K562 (cell line): ENCODE data around the gene TGFBR3L. TPM values are rescaled to one million over a fixed set of nuclear protein-coding genes. Genes with fewer than 3 reads are reported as not detected.

ENCODE experiments used
- ARID1B ChIP-seq: fragments of 450-650 bp; IDR thresholded peaks from 2 replicates; pipeline ENCODE4 v1.6.1; 2016; ENCODE audit warnings: antibody characterized with exemption, mild to moderate bottlenecking, inconsistent platforms
- FOSL1 ChIP-seq: fragments of 200-800 bp; sonication (Bioruptor generic); conservative IDR thresholded peaks from 2 replicates; pipeline ENCODE4 v1.6.1; 2016; ENCODE audit warnings: missing genetic modification characterization, missing compliant biosample characterization
- FOXJ2 ChIP-seq: fragments of 200-800 bp; sonication (Bioruptor generic); IDR thresholded peaks from 2 replicates; pipeline ENCODE4 v1.6.1; 2016; ENCODE audit warnings: missing genetic modification characterization, missing compliant biosample characterization
- HDAC1 ChIP-seq, 2 experiments: fragments of 450-650 bp; IDR thresholded peaks; 2 replicates each; pipeline ENCODE4 v1.6.1; 2016 to 2017; ENCODE audit warnings: inconsistent platforms in 1 of 2, mild to moderate bottlenecking in 1 of 2, moderate library complexity in 1 of 2
- KLF13 ChIP-seq: fragments of 450-650 bp; IDR thresholded peaks from 2 replicates; pipeline ENCODE4 v1.6.1; 2016; ENCODE audit warnings: missing genetic modification characterization, low read depth, mild to moderate bottlenecking, missing compliant biosample characterization, moderate library complexity, borderline replicate concordance
- MYC ChIP-seq, 2 experiments: fragments of 250-450 bp in 1 of 2; sonication (Bioruptor Pico) in 1 of 2; IDR thresholded peaks; 2 replicates each; pipeline versions ENCODE4 v1.5.1 to v1.6.1; 2012 to 2021; ENCODE audit warnings: low read depth in 2 of 2, borderline replicate concordance in 1 of 2, improper control_type of control experiment in 1 of 2, low read length in 1 of 2, mild to moderate bottlenecking in 1 of 2, moderate library complexity in 1 of 2
- RBM39 ChIP-seq: fragments of 200-400 bp; formaldehyde crosslinking; optimal IDR thresholded peaks from 2 replicates; pipeline ENCODE3; 2018; ENCODE audit warnings: low read depth, low read length
- RUNX1 ChIP-seq: sonication (generic); IDR thresholded peaks from 2 replicates; pipeline ENCODE4 v1.6.1; 2016; ENCODE audit warnings: antibody characterized with exemption, low read depth
- TAL1 ChIP-seq: fragments of 450-650 bp; IDR thresholded peaks from 2 replicates; pipeline ENCODE4 v1.6.1; 2016; ENCODE audit warnings: mild to moderate bottlenecking
- polyA plus RNA-seq, 8 experiments: library from polyadenylated mRNA; depleted of rRNA in 4 of 8; stranded (reverse) in 5 of 8; unstranded in 3 of 8; fragments of >200 nt; fragmentation: Nextera tagmentation in 2 of 8; fragmentation: Illumina TruSeq in 1 of 8; extraction: Ambion mirVana in 2 of 8; extraction: Trizol in 1 of 8; gene quantifications; 2 replicates each; pipeline versions ENCODE4 v1.2.1 to v1.2.3, GENCODE V29; 2011 to 2014; ENCODE audit warnings: inconsistent platforms in 1 of 8, missing spikeins in 1 of 8
- total RNA-seq, 7 experiments: library from RNA; depleted of rRNA in 6 of 7; stranded (reverse); fragments of >200 nt in 6 of 7; fragmentation: Illumina TruSeq in 2 of 7; extraction: Trizol in 2 of 7; gene quantifications; 2 replicates each; pipeline versions ENCODE4 v1.2.1 to v1.2.3, GENCODE V29; 2011 to 2021; ENCODE audit warnings: low replicate concordance in 1 of 7
- TF ChIP-seq, protein P1 (sequence below): fragments of 450-650 bp; IDR thresholded peaks from 2 replicates; pipeline ENCODE4 v1.6.1; 2016; ENCODE audit warnings: low read depth, mild to moderate bottlenecking, moderate library complexity
- TF ChIP-seq, protein P2 (sequence below): sonication (generic); formaldehyde crosslinking; IDR thresholded peaks from 2 replicates; pipeline ENCODE4 v1.8.0; 2022; ENCODE audit warnings: mild to moderate bottlenecking, missing genetic modification reagents
- TF ChIP-seq, protein P3 (sequence below), 2 experiments: fragments of 450-650 bp; IDR thresholded peaks; 2 replicates each; pipeline ENCODE4 v1.6.1; 2016
- TF ChIP-seq, protein P4 (sequence below): sonication (generic); formaldehyde crosslinking; IDR thresholded peaks from 2 replicates; pipeline ENCODE4 v1.8.0; 2022; ENCODE audit warnings: missing genetic modification reagents, mild to moderate bottlenecking, moderate library complexity, borderline replicate concordance
- TF ChIP-seq, protein P5 (sequence below), 2 experiments: IDR thresholded peaks; 2 replicates each; pipeline ENCODE4 v1.6.1; 2011; ENCODE audit warnings: borderline replicate concordance in 1 of 2, control low read depth in 1 of 2, low read depth in 1 of 2, low read length in 1 of 2, mild to moderate bottlenecking in 1 of 2, mixed read lengths in 1 of 2, moderate library complexity in 1 of 2; ENCODE audit not compliant: insufficient read depth in 1 of 2, insufficient read length in 1 of 2, poor library complexity in 1 of 2, severe bottlenecking in 1 of 2; ENCODE audit errors: extremely low read depth in 1 of 2

Gene TGFBR3L
- total and polyA plus RNA-seq, 9 of the 15 experiments (the other 6 are each of a cell fraction or from before 2014, with no cell fraction given), result not detected

DNA sequence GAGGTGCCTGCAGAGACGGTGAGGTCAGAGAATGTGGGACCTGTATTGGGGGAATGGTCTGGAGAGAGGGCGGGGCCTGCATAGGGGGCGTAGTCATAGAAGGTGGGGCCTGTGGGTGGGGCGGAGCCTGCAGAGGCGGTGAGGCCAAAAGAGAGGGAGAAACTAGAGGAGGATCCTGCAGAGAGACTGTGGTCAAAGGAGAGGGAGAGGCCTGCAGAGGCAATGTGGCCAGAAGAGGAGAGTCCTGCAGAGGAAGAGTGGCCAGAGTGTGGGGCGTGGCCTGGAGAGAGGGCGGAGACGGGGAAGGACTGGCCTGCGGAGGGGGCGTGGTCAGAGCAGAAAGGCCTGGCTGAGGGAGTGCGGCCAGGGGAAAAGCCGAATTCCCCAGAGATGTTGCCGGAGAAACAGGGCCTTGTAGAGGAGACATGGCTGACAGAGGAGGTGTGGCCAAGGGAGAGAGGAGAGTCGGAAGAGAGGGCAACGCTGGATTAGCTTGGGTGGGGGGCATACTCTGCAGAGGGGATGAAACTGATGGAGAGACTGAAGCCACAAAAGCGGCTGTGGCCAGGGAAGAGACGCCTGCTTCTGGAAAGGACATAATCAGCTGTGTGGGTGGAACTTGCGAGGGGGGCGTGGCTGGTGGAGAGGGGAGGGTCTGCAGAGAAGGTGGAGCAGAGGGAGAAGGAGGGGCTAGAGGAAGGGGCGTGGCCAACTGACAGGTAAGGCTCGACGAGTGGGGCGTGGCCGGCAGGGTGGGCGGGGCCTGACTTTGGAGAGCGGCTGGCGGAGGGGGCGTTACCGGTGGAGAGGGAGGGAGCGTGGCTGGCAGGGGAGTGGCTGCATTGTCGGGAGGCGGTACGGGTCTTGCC is 43.0 kb upstream of the TGFBR3L start (continued):
- 0 out of 2 replicates have a peak, but pooled peaks have one; percentile 61 for TF ChIP-seq RUNX1
- TF ChIP-seq MYC (IDR thresholded peaks at IDR 0.05; ENCODE audit: low read depth, low read length), result 0 out of 2 replicates have a peak, but pooled peaks have one; percentile 24
- TF ChIP-seq MYC (CRISPR knock-in tag; IDR thresholded peaks at IDR 0.05; ENCODE audit: borderline replicate concordance, low read depth), result no peak
- peak; percentile 43; the same call in 1 of the 2 replicates for TF ChIP-seq ARID1B
- TF ChIP-seq RBM39, result no peak
- TF ChIP-seq, protein P1, sequence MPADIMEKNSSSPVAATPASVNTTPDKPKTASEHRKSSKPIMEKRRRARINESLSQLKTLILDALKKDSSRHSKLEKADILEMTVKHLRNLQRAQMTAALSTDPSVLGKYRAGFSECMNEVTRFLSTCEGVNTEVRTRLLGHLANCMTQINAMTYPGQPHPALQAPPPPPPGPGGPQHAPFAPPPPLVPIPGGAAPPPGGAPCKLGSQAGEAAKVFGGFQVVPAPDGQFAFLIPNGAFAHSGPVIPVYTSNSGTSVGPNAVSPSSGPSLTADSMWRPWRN, result peak; percentile 49; the same call in 1 of the 2 replicates
- TF ChIP-seq, protein P2, sequence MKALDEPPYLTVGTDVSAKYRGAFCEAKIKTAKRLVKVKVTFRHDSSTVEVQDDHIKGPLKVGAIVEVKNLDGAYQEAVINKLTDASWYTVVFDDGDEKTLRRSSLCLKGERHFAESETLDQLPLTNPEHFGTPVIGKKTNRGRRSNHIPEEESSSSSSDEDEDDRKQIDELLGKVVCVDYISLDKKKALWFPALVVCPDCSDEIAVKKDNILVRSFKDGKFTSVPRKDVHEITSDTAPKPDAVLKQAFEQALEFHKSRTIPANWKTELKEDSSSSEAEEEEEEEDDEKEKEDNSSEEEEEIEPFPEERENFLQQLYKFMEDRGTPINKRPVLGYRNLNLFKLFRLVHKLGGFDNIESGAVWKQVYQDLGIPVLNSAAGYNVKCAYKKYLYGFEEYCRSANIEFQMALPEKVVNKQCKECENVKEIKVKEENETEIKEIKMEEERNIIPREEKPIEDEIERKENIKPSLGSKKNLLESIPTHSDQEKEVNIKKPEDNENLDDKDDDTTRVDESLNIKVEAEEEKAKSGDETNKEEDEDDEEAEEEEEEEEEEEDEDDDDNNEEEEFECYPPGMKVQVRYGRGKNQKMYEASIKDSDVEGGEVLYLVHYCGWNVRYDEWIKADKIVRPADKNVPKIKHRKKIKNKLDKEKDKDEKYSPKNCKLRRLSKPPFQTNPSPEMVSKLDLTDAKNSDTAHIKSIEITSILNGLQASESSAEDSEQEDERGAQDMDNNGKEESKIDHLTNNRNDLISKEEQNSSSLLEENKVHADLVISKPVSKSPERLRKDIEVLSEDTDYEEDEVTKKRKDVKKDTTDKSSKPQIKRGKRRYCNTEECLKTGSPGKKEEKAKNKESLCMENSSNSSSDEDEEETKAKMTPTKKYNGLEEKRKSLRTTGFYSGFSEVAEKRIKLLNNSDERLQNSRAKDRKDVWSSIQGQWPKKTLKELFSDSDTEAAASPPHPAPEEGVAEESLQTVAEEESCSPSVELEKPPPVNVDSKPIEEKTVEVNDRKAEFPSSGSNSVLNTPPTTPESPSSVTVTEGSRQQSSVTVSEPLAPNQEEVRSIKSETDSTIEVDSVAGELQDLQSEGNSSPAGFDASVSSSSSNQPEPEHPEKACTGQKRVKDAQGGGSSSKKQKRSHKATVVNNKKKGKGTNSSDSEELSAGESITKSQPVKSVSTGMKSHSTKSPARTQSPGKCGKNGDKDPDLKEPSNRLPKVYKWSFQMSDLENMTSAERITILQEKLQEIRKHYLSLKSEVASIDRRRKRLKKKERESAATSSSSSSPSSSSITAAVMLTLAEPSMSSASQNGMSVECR, result peak; percentile 91
- peak in 1 of 2 experiments; percentile 87; a peak in 2 of 4 replicates for TF ChIP-seq HDAC1 (IDR thresholded peaks at IDR 0.05)
- TF ChIP-seq, protein P3, sequence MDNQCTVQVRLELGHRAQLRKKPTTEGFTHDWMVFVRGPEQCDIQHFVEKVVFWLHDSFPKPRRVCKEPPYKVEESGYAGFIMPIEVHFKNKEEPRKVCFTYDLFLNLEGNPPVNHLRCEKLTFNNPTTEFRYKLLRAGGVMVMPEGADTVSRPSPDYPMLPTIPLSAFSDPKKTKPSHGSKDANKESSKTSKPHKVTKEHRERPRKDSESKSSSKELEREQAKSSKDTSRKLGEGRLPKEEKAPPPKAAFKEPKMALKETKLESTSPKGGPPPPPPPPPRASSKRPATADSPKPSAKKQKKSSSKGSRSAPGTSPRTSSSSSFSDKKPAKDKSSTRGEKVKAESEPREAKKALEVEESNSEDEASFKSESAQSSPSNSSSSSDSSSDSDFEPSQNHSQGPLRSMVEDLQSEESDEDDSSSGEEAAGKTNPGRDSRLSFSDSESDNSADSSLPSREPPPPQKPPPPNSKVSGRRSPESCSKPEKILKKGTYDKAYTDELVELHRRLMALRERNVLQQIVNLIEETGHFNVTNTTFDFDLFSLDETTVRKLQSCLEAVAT (IDR thresholded peaks at IDR 0.05), result peak; percentile 72; a peak in 1 of 4 replicates
- no peak for TF ChIP-seq FOSL1
- TF ChIP-seq, protein P4, sequence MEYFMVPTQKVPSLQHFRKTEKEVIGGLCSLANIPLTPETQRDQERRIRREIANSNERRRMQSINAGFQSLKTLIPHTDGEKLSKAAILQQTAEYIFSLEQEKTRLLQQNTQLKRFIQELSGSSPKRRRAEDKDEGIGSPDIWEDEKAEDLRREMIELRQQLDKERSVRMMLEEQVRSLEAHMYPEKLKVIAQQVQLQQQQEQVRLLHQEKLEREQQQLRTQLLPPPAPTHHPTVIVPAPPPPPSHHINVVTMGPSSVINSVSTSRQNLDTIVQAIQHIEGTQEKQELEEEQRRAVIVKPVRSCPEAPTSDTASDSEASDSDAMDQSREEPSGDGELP (CRISPR knock-in tag), result peak; percentile 99
- TF ChIP-seq FOXJ2 (tag), result no peak
- 0 out of 2 replicates have a peak, but pooled peaks have one; percentile 1 for TF ChIP-seq TAL1
- 0 out of 2 replicates have a peak, but pooled peaks have one; percentile 22 for TF ChIP-seq KLF13 (tag)
- TF ChIP-seq, protein P5, sequence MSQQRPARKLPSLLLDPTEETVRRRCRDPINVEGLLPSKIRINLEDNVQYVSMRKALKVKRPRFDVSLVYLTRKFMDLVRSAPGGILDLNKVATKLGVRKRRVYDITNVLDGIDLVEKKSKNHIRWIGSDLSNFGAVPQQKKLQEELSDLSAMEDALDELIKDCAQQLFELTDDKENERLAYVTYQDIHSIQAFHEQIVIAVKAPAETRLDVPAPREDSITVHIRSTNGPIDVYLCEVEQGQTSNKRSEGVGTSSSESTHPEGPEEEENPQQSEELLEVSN (IDR thresholded peaks at IDR 0.05; ENCODE audit: borderline replicate concordance in 1 of 2, extremely low read depth in 1 of 2, insufficient read depth in 1 of 2, insufficient read length in 1 of 2, low read depth in 1 of 2, low read length in 1 of 2, poor library complexity in 1 of 2, severe bottlenecking in 1 of 2), result no peak
